GM04504 (cell line): ENCODE data around the gene S100A4.

Experiments
- DNase-seq: peaks from one replicate; pipeline ENCODE4 v3.0.0-alpha.2; 2012; ENCODE audit warnings: low read depth

The S100A4 gene

GRCh38 chr1:153507926-153508583, 37.6 kb downstream of the S100A4 start:
- no peak for DNase-seq

DNA sequence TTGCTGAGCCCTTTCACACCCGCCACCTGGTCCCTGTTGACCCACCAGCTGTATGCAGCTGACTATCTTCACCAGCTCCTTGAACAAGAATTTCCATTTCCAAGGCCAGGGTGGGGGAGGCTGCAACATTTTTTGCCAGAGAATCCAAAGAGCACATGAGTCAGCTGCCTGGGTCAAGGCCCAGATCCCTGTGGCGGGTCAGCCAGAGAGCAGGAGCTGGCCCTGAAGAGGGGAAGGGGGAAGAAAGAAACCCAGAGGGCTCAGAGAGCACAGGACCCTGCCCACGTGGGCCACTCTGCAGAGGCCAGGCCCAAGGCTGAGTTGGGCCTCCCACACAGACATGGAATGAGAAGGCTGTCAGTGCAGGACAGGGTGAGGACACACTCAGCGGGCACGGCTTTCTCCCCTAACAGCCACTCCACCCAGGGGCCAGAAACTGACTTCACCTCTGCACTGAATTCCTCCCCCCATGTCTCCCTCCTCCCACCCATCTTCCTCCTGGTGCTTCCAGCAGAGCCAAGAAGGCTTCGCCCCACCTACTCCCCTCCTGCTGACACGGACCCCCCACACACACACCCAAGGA, 38.7 kb downstream of the S100A4 start:
- DNase-seq, result peak; percentile 72

- DNase-seq, result no peak
Measured at GRCh38 chr1:153506386-153506785, 39.2 kb downstream of the S100A4 start.

DNA sequence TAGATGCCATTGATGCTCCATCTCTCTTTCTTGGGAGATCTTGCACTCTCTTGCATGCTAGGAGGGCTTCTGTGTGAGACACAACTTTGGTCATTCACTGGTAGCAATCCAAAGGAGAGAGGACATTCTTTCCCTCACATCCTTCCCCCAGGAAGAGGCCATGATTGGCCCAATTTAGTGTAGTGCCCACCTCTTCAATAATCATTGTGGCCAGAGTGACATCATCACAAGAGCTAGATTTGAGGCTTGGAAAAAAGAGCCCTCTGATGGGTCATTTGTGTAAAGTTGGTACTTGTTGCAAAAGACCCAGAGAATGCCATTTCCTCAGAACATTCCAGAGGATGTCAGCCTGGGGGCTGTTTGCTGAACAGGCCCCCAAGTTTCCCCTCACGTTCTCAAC, 40.0 kb downstream of the S100A4 start:
- no peak for DNase-seq

DNA sequence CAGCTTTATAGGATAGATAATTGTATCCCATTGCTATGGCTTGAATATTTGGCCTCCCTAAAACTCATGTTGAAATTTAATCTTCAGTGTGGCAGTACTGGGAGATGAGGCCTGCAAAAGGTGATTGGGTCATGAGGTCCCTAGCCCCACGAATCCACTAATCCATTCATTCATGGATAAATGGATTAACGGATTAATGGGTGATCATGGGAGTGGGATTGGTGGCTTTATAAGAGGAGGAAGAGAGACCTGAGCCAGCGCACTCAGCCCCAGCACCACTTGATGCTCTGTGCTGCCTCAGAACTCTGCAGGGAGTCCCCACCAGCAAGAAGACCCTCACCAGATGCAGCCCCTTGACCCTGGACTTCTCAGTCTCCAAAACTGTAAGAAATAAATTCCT, 41.8 kb downstream of the S100A4 start:
- no peak for DNase-seq

- no peak for DNase-seq
Measured at GRCh38 chr1:153498746-153499145, 46.9 kb downstream of the S100A4 start.

GRCh38 chr1:153495536-153495935, 50.1 kb downstream of the S100A4 start:
- DNase-seq, result no peak

DNA sequence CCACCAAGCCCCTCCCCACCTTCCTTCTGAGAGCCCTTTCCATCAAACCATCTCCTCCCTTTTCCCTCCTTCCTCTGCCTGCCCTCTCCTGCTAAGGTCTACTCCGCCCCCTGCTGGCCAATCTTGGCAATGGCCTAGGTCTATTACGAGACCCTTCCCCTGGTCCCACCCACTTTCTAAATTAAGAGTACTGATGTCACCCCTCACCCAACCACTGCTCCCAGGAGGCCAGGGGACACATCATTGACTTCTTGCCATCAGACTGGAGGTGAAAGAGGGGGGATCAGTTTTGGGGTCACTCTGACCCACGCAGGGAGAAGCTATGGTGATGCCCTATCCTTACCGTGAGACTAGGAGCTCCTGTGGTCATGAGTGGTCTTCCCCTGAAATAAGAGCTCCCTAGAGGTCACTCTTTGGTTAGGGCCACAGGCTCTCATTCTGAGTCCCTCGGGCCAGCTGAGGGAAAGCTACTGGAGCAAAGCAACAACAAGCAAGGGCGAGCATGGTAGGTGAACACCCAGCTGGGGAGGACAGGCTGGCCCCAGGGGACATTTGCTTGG, 50.5 kb downstream of the S100A4 start:
- DNase-seq, result no peak
